HG03442 (cell line): ENCODE measurements around the gene TNNI2.
A peak's percentile ranks its signal among the peaks of the same experiment; 100 is the strongest.

Source experiments
- ATAC-seq: cut with Tn5 transposase; IDR thresholded peaks from one replicate; pipeline ENCODE4 v1.9.1; 2021; ENCODE audit warnings: mild to moderate bottlenecking, moderate library complexity; ENCODE audit not compliant: unreplicated experiment

Gene TNNI2

DNA sequence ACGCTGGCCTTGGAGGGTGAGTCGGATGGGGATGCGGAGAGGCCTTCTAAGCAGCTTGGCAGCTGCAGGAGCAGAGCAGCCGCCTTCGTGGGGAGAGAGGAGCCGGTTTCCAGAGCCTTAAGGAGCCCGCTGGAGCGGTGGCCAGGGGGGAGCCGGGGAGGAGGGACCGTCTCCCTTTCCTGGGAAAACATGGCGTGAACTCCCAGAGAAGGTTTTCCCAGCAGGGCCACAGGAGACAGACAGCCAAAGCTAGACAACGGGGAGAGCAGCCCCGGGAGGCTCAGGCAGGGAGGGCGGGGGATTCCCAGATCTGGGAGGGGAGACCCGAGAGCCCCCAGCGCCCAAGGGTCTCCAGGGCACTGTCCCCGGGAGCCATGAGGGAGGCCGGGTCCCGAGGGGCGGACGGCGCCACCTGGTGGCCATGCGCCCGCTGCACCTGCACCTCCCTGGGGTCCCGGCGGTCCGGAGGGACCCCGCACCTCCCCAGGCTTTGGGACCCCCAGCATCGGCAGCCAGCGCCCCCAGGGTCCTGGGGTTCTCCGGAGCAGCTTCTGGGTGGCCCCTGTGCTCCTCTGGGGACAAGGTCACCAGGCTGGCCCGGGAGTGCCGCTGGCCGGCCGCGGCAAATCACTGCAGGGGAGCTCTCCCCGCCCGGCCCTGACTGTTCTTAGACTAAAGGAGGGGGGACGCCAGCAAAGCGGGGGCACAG lies 6.4 kb upstream of the TNNI2 start:
- no peak for ATAC-seq

DNA sequence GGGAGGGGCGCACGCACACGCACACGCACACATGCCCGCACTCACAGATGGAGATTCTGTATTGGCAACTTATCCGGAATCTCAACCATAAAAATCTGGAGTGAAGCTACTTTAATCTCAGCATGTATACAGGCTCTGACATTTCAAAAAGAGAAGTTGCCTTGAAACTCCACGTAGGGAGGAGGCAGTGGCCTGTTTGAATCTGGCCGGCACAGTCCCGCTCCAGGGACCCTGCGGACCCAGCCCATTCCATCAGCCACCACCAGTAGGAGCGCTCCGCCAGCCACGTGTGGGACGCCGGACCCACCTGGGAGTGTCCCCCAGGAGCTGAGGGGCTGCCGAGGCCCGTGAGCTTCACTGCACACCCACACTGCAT lies 5.9 kb upstream of the TNNI2 start:
- no peak for ATAC-seq

DNA sequence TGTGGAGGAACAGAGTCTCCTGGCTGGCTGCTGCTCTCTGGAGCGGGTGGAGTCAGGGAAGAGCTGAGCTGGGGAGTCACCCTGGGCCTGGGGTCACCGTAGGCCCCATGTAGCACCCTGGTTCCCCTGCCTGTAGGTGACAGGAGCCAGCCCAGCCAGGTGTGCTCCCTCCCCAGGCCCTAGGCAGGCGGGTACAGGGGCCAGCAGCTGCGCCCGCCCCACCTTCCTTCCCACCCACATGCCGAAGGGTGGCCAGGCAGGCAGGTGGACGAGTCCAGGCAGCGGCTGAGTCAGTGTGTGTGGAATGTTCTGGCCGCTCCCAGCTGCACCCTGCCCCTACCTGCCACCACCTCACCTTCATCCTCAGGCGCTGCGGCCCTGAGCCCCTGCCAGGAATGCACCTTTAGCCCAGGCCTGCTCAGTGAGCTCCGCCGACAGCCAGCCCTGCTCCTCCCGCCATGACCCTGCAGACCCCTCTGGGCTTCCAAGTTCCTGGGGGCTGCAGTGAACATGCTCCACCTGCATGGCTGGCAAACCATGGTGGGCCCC lies 4.6 kb upstream of the TNNI2 start:
- ATAC-seq: no peak

DNA sequence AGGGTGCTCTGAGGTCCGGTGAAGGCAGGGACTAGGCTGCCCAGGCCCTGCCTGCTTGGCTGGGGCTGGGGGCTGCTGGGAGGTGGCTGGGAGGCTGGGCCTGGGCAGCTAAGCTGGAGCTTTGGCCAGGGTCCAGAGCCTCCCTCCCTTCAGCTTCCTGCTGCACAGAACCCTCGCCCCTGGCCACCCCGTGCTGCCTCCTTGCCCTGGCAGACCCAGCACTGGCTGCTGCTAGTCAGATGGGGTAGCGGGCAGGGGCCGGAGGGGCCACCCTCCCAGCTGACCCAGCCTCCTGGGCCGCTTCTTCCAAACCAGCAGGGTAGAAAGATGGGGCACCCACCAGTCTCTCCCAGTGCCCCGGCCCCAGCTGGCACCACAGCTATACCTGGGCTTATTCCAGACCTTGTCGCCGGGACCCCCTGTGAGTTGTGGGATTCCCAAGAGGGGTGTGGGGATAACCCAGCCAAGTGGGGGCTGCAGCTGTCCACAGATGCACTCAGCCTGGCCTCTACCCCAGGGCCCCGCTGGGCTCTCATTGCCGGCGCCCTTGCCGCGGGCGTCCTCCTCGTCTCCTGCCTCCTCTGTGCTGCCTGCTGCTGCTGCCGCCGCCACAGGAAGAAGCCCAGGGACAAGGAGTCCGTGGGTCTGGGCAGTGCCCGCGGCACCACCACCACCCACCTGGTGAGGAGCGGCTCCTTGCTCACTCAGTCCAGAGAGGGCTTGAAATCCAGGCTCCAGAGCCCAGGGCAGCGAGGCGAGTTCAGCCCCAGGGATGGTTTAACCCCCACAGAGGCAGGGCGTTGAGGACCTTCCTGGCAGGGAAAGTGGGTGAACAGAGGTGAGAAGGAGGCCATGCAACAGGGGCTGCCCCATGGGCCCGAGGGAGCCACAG lies 3.8 kb upstream of the TNNI2 start, which contains the start of gene SYT8:
Gene SYT8, plus strand, starts transcription at position 212 of the 892 bp plus-strand sequence. Its CDS starts 116 bp downstream, at position 328.
- ATAC-seq: no peak

DNA sequence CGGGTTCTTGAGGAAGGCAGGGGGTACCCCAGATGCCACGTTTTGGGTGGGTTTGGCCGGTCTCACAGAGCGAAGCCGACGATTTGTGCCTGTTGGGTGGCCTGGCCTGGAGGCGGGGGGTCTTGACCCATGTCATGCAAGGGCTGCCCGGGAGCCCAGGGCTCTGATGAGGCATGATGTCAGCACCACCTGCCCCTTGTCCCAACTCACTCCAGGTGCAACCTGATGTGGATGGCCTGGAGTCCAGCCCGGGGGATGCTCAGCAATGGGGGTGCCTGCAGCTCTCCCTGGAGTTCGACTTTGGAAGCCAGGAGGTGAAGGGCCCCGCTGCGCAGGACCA lies 3.1 kb upstream of the TNNI2 start:
- ATAC-seq: no peak

DNA sequence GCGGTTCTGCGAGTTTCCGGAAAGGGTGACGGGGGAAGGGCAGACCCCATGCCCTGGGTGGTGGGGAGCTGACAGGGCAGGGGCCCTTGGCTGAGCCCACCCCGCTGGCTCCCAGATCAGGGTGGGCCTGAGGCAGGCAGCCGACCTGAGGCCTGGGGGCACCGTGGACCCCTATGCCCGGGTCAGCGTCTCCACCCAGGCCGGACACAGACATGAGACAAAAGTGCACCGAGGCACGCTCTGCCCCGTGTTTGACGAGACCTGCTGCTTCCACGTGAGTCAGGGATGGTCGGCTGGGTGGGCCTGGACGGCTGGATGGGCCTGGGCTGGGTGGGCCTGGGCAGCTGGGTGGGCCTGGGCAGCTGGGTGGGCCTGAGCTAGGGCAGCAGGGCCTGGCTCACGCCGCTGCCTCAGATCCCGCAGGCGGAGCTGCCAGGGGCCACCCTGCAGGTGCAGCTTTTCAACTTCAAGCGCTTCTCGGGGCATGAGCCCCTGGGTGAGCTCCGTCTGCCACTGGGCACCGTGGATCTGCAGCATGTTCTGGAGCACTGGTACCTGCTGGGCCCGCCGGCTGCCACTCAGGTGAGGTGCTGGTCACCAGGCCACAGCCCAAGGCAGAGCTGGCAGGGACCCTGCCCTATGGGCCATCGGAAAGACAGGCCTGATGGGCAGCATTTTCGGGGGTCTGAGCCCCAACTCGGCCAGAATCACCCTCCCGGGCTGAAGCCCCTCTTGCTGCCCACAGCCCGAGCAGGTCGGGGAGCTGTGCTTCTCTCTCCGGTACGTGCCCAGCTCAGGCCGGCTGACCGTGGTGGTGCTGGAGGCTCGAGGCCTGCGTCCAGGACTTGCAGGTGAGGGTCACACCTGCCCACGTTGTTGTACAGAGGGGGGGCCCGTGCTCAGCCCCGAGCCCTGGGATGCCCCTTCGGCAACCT lies 2.5 kb upstream of the TNNI2 start:
- no peak for ATAC-seq

DNA sequence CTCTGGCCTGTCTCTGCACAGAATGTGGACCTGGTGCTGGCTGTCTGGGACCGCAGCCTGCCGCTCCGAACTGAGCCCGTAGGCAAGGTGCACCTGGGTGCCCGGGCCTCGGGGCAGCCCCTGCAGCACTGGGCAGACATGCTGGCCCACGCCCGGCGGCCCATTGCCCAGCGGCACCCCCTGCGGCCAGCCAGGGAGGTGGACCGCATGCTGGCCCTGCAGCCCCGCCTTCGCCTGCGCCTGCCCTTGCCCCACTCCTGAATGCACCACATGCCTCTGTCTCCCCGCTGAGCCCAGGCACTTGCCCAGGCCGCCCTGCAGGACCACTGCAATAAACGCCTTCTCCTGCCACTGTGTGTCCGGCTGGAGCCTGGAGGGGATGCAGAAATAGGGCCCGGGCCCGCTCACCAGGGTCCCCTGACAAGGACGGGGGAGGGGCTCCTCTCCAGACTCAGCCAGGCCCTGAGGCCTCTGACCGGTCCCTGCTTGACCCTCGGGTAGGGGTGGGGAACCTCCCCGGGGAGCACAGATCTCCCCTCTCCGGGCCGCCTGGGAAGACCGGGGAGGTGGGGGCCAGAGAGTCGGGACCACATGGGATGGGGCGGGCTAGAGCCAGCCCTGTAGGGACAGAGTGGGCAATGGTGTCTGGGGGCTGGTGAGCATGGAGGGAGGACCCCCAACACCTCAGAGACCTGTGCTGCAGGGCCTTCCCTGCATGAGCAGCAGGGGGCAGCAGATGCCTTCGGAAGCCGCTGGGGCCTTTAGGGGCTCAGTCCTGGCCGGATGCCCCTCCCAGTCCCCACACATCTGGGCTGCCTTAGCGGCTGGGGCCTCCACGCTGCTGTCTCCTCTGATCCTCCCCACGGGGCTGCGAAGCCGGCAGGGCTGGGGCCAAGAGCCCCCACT lies 1.4 kb upstream of the TNNI2 start:
- ATAC-seq: peak; percentile 43

GRCh38 chr11:1838077-1838425 lies 730 bp upstream of the TNNI2 start:
- peak; percentile 3 for ATAC-seq

GRCh38 chr11:1839204-1839923 lies 583 bp downstream of the TNNI2 start:
- no peak for ATAC-seq

DNA sequence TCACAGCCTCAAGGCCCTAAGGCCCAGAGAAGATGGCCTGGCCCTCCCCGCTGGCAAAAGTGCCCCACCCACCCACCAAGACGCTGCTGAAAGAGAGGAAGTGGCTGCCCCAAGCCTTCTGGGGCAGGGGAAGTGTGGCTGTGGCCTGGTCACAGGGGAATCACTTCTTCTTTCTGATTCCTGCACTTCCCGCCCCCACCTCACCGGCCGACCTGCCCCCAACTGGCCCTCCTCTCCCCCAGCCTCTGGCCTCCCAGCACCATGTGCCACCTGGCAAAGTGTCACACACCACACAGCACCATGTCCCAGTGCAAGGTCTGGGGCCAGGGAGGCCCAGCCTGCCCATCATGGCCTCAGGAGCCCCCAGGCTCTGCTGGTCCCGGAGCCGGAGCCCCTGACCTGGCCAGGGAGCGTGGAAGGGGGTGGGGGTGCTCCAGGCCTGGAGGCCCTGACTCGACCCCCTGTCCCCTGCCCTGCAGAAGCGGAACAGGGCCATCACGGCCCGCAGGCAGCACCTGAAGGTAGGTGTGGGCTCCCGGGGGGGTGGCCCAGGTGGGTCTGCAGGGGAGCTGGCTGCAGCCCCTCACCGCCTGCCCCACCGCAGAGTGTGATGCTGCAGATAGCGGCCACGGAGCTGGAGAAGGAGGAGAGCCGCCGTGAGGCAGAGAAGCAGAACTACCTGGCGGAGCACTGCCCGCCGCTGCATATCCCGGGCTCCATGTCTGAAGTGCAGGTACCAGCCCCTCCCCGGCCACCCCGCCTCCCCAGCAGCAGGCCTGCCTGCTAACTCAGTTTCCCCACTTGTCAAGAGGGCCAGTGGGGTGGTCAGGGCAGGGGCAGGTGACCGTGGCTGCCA lies 1.4 kb downstream of the TNNI2 start:
- no peak for ATAC-seq

GRCh38 chr11:1840780-1841480 lies 2.1 kb downstream of the TNNI2 start:
- ATAC-seq: no peak

DNA sequence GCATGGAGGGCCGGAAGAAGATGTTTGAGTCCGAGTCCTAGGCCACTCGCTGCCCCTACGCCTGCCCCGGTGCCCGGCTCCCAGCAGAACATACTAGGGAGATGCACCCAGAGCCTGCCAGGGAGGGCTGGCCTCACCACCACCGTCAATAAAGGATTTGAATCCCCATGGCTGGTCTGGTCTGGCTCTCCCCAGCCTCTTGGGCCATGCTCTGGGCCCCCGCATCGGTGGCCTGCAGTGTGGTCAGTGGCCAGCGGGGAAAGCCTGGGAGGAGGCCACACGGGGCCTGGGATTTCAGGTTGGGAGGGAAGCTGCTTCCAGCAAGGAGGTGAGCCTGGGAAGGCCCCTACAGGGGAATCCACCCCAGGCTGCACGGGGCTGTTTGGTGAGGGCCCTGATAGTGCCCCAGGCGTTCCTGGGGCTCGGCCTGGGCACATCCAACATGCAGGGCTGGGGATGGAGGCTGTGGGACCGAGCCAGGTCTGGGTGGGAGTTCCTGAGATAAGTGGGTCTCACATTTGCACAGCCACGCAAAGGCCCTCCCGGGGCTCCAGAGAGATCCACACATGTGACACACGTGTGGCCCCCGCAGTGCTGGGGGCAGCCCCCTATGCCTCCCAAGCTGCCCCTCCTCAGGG lies 2.8 kb downstream of the TNNI2 start:
- ATAC-seq: no peak

DNA sequence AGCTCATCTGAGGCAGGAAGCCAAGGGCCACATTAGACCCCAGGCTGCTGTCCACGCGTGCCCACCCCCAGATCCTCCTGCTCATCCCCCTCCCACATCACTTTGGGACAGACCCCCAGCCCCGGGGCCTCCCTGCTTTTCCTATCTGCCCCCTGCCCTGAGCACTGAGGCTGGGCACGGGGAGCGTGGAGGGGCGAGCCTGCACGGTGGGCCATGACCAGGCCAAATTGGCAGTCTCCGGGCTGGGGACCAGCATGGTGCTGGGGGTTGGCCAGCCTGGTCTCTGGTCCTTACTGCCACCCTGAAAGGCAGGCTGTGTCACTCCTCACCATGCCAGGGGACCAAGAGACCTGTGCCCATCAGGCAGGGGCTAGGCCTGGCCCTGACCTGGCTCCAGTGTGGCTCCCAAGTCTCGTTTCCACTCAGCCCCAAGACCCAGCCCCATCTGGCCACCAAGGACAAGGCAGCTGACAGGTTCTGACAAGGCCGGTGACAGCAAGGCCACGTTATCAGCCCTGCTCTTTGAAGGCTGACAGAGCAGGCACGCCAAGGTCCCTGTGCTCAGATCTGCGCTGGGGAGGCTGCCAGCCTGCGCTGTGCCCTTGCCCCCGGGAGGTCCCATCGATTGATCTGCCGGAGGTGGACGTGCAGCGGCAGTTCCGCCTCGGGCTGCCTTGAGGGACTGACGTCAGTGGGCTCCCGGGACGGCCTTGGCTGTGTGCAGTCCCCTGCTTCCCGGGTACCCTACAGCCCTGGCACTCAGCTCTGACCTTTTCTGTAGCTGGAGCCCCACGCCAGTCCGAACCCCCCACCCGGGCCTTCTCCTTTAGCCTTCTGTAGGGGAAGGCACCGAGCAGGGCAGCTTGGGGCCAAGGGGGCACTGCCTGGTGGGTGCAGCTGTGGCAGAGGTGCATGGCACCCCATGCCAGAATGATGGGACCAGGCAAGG lies 3.6 kb downstream of the TNNI2 start:
- no peak for ATAC-seq

DNA sequence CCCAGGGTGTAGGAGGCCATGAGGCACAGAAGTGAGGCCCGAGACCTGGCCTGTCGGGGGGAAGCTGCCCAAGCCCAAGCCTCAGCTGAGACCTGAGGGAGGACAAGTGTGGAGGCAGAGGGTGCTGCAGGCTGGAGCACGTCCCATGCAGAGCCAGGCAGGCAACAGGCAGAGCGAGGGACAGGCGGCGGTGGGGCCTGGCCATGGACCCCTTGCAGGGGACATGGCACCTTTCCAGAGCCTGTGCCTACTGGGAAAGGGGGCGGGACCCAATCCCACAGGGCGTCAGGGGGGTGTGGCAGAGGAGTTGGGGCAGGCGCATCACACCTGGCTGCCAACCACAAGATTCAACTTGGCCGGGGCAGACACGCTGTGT lies 4.3 kb downstream of the TNNI2 start:
- ATAC-seq: no peak

- ATAC-seq: no peak
Measured at GRCh38 chr11:1843796-1844195, 5.0 kb downstream of the TNNI2 start.
